Measurements from ENCODE around the gene LPP. TPM values are rescaled to one million over a fixed set of nuclear protein-coding genes. Genes with fewer than 3 reads are reported as not detected.

LPP gene
- total and polyA plus RNA-seq, 2 of the 13 experiments (the other 11 are each of a cell fraction or from before 2014, with no cell fraction given): 19.2 to 29.9 TPM

GRCh38 chr3:188712991-188713390 is 559.0 kb downstream of the LPP start:
- Histone ChIP-seq H3K4me3 (replicated peaks in 1 of 3; ENCODE audit: insufficient read depth in 1 of 3, low read depth in 2 of 3, low read length in 3 of 3) (no peak overlapping the region; a peak in 1 of 6 replicates), H3K9ac (ENCODE audit: insufficient read depth, low read depth, low read length) (no peak overlapping the region), H3K4me1 (ENCODE audit: insufficient read depth, low read length) (peaks cover 40% of the 10 kb centered on the region), H3K79me2 (ENCODE audit: insufficient read depth, low read length) (no peaks in the 10 kb centered on the region), H3K27me3 (ENCODE audit: control insufficient read depth in 1 of 2, insufficient read depth in 2 of 2, low read length in 2 of 2) (no peaks in the 10 kb centered on the region), H3K36me3 (replicated peaks in 1 of 2; ENCODE audit: control insufficient read depth in 1 of 2, insufficient read depth in 2 of 2, low read length in 2 of 2) (no peaks in the 10 kb centered on the region; a peak in 1 of 5 replicates), H3K27ac (ENCODE audit: extremely low read length, insufficient read depth, low read length) (peak overlapping the region; percentile 85), H3K9me3 (ENCODE audit: low read length) (no peaks in the 10 kb centered on the region), H3K4me2 (ENCODE audit: low read depth, low read length) (no peak overlapping the region), H2AFZ (ENCODE audit: low read length) (no peak overlapping the region), H4K20me1 (ENCODE audit: insufficient read depth, low read length) (no peaks in the 10 kb centered on the region)
- DNase-seq (ENCODE audit: low spot score): no peak
- no peak for FAIRE-seq
- no TSS peak for BruUV-seq (replicated peaks)
- POLR2A ChIA-PET: interaction anchor here (1.3 kb wide), 1 partner anchor 33 kb away, joined by 3 read pairs; no protein-coding TSS in a partner anchor
- intact Hi-C loops (cut with micrococcal nuclease; ENCODE audit: unreplicated experiment): loop anchor here (1.0 kb wide), 1 partner anchor 7 kb away; no protein-coding TSS in a partner anchor
- TF ChIP-seq ZNF121 (CRISPR knock-in tag; IDR thresholded peaks at IDR 0.05): peak; percentile 41; the same call in 1 of the 2 replicates
- no peak for TF ChIP-seq NFKBIZ (CRISPR knock-in tag; IDR thresholded peaks at IDR 0.05)
- ATAC-seq: no peak
- CTCF ChIA-PET (ENCODE audit: low intra/inter-chr PET ratio, low total read pairs): interaction anchor here (0.7 kb wide), 1 partner anchor 127 kb away, joined by 3 read pairs; no protein-coding TSS in a partner anchor
- in situ Hi-C loops (cut with HindIII; ENCODE audit: extremely low pct_ligation_motif_present, low pct_unique_long_range_greater_than_20kb): no loop called here
- WGBS (ENCODE audit: low lambda C conversion rate): 95% methylated on average over 3 of the region's 3 CpGs

GRCh38 chr3:188719545-188719944 is 565.6 kb downstream of the LPP start:
- Histone ChIP-seq H3K27me3 (ENCODE audit: control insufficient read depth in 1 of 2, insufficient read depth in 2 of 2, low read length in 2 of 2) (no peaks in the 10 kb centered on the region), H4K20me1 (ENCODE audit: insufficient read depth, low read length) (no peaks in the 10 kb centered on the region), H2AFZ (ENCODE audit: low read length) (no peak overlapping the region), H3K4me2 (ENCODE audit: low read depth, low read length) (no peak overlapping the region), H3K4me1 (ENCODE audit: insufficient read depth, low read length) (peaks cover 47% of the 10 kb centered on the region), H3K9me3 (ENCODE audit: low read length) (no peaks in the 10 kb centered on the region), H3K36me3 (replicated peaks in 1 of 2; ENCODE audit: control insufficient read depth in 1 of 2, insufficient read depth in 2 of 2, low read length in 2 of 2) (no peaks in the 10 kb centered on the region; a peak in 2 of 5 replicates), H3K27ac (ENCODE audit: extremely low read length, insufficient read depth, low read length) (peak overlapping the region; percentile 78), H3K4me3 (replicated peaks in 1 of 3; ENCODE audit: insufficient read depth in 1 of 3, low read depth in 2 of 3, low read length in 3 of 3) (no peak overlapping the region), H3K79me2 (ENCODE audit: insufficient read depth, low read length) (no peaks in the 10 kb centered on the region), H3K9ac (ENCODE audit: insufficient read depth, low read depth, low read length) (no peak overlapping the region)
- no peak for DNase-seq (ENCODE audit: low spot score)
- ChIA-PET POLR2A (interaction anchor here (1.7 kb wide), 1 partner anchor 12 kb away, joined by 3 read pairs; no protein-coding TSS in a partner anchor), CTCF (ENCODE audit: low intra/inter-chr PET ratio, low total read pairs) (no interaction called here)
- ATAC-seq: no peak
- intact Hi-C loops (cut with micrococcal nuclease; ENCODE audit: unreplicated experiment): no loop called here
- in situ Hi-C loops (cut with HindIII; ENCODE audit: extremely low pct_ligation_motif_present, low pct_unique_long_range_greater_than_20kb): no loop called here
- TF ChIP-seq PPARG (CRISPR knock-in tag; conservative IDR thresholded peaks at IDR 0.05): no peak
- TF ChIP-seq HNRNPK (IDR thresholded peaks at IDR 0.05; ENCODE audit: low read depth, low read length, poor library complexity, severe bottlenecking): peak; percentile 28
- FAIRE-seq: no peak
- WGBS (ENCODE audit: low lambda C conversion rate): 90% methylated on average over 1 of the region's 1 CpG
- BruUV-seq (replicated peaks): no TSS peak
